HG03060 (cell line): ENCODE results near the gene RTKN2.
"Not testable (repeated sequence)": the region's sequence is repeated elsewhere in the genome, so short reads cannot be mapped to it uniquely, and the experiment has no call there.

Source experiments
- ATAC-seq: cut with Tn5 transposase; IDR thresholded peaks from one replicate; pipeline ENCODE4 v1.9.1; 2021; ENCODE audit warnings: low read depth, moderate number of reproducible peaks; ENCODE audit not compliant: unreplicated experiment

RTKN2 gene, protein sequence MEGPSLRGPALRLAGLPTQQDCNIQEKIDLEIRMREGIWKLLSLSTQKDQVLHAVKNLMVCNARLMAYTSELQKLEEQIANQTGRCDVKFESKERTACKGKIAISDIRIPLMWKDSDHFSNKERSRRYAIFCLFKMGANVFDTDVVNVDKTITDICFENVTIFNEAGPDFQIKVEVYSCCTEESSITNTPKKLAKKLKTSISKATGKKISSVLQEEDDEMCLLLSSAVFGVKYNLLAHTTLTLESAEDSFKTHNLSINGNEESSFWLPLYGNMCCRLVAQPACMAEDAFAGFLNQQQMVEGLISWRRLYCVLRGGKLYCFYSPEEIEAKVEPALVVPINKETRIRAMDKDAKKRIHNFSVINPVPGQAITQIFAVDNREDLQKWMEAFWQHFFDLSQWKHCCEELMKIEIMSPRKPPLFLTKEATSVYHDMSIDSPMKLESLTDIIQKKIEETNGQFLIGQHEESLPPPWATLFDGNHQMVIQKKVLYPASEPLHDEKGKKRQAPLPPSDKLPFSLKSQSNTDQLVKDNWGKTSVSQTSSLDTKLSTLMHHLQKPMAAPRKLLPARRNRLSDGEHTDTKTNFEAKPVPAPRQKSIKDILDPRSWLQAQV

DNA sequence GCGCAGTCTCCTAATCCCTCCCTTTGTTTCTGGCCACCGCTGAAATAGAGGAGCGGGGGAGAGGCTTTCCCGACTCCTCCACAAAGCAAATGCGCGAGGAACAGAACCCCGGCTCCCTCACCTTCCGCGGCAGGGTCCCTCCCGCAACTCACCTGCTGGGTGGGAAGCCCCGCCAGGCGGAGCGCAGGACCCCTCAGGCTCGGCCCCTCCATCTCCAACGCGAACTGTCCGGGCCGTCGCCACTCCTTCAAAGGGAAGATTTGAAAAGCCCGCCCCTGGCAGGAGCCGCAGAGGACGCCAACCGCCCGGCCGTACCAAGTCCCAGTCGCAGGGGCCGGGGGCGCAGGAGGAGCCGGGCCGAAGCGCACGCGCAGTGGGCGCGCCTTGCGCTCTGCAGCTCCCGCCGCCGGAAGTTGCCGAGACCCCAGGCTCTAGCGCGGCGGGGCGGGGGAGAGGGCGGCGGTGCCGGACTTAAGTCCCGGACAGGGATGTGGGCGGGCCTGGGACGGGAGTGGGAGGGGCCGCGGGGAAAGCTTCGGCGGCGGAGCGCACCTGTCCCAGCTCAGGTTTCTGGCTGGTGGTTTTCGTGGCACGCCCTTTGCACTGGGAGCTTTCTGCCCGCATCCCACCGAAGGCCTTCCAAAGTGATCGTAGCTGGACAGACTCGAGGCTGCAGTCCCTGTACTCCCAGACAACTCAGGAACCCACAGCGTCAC is at the start of gene RTKN2:
RTKN2 (minus strand) TSS at position 446 of the 716 bp plus-strand sequence; CDS start at position 212, 234 bp downstream.
- no peak for ATAC-seq

DNA sequence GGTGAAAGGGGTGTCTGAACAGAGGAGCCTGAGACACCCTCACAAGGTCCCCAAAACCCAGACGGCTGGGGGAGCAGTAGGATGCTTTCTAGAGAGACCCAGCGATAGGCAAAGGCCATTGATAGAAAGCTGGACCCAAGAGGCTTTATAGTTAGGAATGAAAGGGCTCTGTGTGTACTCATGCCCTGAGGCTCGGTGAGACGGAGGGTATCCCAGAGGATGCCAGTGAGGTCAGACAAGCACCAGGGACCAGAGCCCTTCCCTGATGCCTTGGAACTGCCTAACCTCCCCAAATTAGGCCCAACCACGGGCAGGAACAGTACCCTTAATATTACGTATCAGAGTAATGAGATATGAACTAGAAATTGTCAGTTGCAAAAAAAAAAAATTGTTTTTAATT is 48.6 kb upstream of the RTKN2 start:
- ATAC-seq = no peak

DNA sequence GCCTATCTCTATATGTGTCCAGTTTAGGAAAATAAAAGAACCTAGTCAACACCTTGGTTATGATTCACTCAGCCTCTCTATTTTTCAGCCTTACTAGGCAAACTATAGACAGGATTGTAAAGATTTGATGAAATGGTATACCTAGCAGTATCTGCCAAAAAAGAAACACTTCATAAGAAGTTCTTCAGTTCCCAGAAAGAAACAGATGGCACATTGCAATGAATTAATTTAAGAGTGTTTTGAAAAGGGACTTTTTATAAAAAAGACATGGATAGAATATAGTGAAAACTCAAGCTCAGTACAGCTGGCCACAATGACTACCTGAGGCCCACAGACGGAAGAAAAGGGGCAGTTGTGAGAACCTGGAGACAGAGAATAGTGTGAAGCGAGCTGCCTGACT is 40.6 kb upstream of the RTKN2 start:
- no peak for ATAC-seq

DNA sequence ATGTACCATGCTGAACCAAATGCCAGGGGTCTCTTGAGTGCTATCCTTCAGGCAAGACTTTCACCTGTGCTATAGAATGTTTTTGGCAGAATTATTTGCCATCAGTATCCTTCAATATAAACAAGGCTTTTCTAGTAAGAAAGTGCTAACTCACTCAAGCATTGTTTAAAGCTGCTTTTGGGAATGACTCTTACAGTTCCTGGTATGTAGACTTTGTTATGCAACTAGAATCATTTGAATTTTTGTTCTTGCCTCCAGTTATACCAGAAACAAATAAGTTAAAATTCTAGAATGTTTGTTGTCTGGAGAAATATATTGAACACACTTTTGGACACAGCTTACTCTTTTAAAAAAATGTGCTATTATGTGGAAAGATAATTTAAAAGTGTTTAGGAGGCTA is 39.5 kb upstream of the RTKN2 start:
- ATAC-seq = no peak

DNA sequence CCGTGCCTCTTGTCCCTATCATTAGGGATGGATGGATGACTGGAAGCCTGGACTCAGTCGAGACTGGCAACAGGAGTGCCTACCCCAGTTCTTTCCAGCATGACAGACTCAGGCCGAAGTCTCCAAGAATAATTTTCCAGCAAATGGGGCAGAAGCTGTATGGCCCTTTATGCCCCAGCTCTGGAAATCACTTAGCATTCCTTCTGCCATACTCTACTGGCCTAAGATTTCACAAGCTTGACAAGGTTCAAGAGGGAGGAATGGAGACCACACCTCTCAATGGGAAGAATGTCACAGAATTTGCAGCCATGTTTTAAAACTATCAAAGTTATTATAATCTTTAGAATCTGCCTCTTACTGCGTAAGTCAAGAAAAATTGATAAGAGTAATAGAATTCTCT is 39.0 kb upstream of the RTKN2 start:
- no peak for ATAC-seq

DNA sequence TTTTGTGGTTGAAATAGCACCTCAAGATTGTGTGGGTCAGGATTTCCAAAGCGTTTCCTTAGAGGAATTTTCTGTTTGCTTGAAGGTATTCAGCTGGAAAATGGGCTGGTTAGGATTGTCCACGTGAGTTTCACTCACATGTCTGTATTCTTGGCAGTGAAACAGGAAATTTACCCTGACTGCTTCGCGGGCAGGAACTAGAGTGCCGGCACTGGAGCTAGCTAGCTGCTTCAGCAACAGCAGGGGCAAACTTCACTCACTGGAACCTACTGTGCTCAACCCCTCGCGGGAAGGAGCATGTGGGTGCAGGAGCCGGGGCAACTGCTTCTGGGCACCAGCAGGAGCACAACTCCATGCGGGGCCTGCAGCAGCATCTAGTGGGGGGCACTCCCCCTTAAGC is 38.0 kb upstream of the RTKN2 start:
- ATAC-seq = no peak

DNA sequence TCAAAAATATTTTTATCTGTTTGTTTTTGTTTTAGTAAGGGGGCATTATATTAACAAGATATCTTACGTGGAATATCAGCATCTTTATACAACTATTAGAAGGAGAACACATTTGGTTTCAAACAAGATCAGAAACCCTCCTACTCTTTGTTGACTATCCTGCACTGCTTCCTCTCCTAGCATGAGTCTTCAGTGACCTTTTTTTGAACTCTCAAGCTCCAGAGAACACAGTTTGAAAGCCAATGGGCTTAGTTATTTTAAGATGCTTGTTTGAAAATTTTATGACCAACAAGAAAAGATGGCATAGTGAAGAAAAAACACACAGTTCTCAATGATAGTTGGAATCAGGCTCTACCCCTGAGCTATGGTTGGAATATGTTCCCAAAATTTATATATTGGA is 37.2 kb upstream of the RTKN2 start:
- no peak for ATAC-seq

DNA sequence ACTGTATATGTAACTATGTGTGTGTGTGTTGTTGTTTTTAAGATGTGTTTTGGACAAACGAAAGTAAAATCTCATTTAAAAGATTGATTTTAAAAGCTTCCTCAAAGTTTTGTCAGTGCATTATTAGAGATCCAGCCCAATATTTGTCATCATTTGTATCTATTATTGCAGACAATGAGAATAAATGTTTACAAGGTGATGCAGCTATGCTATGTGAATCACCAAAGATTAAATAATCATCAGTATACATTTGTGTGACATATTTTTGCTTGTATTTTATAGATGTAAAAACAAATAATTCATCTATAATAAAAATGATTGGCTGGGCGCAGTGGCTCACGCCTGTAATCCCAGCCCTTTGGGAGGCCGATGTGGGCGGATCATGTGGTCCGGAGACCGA is 35.3 kb upstream of the RTKN2 start:
- ATAC-seq = no peak

DNA sequence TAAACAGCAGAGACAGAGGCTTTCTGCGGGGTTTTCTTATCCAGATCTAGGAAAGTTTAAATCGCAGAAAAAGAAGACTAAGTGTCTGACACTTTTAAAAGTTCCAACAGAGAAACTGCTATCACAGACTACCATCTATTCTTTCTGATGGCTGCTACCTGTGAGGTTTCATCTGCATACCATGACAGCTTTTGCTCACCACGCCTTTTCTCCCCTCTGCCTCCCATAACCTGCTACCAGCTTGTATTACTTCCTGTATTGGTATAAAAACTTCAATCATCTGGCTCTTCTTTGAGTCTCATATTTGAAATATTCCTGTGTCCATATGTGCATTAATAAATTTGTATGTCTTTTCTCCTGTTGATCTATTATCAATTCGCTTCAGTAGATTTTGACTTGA is 34.1 kb upstream of the RTKN2 start:
- no peak for ATAC-seq

DNA sequence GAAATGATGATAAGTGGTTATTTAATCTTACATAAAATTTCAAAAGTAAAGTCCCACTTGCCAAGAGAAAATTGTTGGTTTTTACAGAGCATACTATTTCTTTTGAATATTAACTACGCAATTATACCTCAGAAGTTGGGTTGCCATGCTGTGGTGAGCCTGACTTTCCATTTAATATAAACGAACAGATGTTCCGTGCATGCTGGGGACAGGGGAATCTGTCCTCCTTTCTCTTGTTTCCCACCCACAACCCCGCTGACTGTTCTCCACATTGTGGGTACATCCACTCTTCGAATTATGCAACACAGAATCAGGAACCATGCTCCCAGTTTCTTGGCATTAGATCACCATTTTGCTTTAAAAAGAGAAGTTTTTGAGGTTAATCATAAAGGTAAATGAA is 29.2 kb upstream of the RTKN2 start:
- no peak for ATAC-seq

DNA sequence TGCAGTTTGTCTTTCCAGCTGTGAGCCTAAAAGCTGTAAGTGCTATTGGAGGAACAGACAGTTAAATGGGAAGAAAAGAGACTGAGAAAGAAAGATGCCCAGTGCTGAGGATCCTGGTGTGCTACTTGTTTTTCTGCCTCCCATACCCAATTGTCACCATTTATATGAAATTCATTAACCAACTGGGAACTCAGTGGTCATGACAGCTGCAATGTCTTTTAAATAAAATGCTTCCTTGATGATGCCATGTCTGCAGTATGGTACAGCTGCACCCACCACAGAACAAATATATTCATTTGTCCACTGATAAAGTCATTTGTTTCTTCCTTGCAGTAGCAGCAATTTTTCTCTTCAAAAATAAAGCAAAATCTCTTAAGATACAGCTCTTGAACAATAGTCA is 15.6 kb upstream of the RTKN2 start:
- no peak for ATAC-seq

DNA sequence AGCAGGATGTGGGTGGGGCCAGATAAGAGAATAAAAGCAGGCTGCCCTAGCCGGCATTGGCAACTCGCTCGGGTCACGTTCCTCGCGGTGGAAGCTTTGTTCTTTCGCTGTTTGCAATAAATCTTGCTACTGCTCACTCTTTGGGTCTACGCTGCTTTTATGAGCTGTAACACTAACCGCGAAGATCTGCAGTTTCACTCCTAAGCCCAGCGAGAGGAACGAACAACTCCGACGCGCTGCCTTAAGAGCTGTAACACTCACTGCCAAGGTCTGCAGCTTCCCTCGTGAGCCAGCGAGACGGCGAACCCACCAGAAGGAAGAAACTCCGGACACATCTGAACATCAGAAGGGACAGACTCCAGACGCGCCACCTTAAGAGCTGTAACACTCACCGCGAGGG is 12.7 kb upstream of the RTKN2 start:
- ATAC-seq = not testable (repeated sequence)

DNA sequence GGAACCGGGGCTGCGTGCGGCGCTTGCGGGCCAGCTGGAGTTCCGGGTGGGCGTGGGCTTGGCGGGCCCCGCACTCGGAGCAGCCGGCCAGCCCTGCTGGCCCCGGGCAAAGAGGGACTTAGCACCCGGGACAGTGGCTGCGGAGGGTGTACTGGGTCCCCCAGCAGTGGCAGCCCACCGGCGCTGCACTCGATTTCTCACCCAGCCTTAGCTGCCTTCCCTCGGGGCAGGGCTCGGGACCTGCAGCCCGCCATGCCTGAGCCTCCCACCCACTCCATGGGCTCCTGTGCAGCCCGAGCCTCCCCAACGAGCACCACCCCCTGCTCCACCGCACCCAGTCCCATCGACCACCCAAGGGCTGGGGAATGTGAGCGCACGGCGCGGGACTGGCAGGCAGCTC is 11.7 kb upstream of the RTKN2 start:
- not testable (repeated sequence) for ATAC-seq

DNA sequence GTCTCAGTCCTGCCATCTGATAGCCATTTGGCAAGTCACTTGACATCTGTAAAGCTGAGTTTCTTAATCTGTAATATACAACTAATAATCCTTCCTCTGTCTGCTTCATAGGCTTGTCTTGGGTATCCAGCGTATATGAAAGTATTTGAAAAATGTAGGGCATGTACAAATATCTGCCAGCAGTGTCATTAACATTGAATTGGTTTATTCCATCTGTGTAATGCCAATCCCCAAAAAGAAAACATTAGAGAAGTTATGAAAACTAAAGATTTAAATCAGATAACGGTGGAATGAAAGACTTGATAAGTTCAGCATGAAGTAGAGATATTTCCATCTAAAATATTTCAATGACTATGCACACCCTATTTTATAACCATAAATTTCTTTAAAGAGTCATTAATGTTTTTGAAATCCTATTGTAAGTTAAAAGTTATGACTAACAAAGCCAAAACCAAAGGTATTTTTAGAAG is 9.8 kb upstream of the RTKN2 start:
- no peak for ATAC-seq

DNA sequence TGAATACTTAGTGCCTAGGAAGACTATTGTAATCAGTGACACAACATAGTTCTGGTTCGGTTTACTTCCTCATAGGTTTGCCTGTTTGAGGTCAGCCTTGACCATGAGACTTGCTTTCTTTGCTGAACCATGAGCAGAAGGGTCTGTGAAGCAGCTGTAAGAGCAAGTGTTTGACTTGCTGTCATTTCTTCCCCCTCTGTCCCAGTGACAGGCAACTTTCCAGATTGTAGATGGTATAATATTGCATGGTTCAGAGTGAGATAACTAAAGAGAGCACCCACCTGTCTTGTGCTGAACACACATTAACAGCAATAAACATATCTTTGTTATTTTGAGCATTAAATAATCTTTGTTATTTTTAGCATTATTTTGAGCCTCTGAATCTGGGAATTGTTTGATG is 9.3 kb upstream of the RTKN2 start:
- no peak for ATAC-seq

DNA sequence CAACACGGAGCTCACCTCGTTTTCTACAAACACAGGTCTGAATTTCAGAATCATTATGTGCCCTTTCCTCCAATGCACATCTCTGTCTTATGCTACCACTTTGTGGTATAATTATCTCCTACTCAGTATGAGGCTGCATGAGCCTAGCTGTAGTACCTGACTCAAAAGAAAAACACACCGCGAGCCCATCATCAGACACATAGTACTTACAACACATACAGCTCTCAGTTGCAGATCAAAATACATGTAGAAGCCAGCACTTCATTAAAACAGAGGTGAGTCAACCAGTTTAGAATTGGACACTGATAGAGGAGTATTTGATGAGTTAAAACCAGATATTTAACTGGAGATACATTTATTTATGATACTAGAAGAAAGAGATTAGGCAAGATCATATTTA is 1.4 kb upstream of the RTKN2 start:
- ATAC-seq = no peak

DNA sequence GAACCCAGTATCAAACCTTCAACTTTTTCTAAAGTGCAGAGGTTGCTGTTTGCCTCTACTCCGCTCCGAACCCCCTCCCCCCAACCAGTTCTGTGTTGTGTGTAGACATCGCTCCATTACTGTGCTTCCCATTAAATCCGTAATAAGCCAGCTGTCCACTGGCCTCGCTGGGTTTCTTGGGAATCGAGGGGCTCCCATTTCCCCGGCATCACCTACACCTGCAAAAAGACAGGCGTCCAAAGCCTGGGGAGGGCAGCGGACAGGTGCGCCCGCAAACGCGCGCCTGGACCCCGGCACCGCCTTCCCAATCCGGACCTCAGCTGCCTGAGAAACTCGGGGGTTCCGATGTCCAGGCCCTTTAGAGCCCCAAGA is 631 bp downstream of the RTKN2 start:
- ATAC-seq = no peak

DNA sequence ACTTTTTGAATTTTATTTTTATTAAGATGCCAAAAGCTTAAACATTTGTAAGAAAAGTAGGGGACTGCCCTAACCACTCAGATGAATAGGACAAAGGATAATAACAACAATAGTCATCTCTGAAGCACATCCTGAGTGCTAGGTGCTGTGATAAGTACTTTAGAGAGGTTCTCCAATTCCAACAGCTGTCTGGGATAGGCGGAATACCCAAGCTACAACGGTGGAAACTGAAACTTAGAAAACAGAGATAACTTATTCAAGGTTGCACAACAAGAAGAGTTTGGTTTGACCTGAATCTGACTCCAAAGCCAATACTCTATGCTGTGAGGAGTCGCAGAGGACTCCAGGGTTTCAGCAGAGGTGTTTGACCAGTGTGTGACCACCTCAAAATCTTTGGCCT is 2.0 kb downstream of the RTKN2 start:
- no peak for ATAC-seq

DNA sequence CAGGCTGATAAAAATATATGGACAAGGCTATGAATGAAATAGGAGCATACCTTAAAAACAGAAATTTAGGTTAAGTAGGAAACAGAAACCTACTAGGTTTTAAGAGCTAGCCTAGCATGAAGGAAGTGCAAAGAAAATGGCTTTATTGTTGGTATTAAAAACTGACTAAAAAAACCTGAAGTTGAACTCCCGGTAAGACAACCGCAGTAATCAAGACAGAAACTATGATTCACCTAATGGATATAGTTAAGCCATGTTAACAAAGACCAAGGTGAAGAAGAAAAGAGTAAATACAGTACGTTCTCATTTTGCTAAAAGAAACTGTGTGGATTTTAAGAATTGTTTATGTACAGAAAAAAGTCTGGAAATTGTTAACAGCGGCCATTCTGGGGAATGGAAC is 2.5 kb downstream of the RTKN2 start:
- ATAC-seq = no peak

DNA sequence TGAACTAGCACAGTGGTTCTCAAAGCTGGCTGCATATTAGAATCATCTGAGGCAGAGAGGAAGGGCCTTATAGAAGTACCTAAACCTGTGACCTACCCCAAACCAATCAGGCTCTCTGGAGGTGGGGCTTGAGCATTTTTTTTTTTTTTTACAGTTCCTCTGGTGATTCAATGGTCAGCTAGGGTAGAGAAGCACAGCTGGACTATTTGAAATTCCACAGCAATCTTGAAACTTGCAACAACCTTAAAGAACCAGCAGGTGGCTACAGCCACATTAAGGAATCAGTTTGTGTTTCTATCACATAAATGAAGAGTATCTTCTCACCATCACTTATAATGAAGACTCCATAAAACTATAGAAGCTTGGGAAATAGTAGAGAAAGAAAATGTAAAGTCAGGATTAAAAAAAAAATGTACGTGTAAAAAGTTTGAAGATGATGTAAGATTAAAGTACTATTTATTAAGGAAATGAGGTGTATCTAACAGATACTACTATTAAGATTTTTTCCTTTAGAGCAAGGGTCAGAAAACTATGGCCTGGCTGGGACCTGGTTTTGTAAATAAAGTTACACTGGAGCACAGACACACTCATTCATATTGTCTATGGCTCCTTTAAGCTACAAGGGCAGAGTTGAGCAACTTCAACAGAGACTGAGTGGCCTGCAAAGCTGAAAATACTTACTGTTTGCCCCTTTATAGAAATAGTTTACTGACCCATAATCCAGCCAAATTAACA is 3.8 kb downstream of the RTKN2 start:
- peak; percentile 61 for ATAC-seq

DNA sequence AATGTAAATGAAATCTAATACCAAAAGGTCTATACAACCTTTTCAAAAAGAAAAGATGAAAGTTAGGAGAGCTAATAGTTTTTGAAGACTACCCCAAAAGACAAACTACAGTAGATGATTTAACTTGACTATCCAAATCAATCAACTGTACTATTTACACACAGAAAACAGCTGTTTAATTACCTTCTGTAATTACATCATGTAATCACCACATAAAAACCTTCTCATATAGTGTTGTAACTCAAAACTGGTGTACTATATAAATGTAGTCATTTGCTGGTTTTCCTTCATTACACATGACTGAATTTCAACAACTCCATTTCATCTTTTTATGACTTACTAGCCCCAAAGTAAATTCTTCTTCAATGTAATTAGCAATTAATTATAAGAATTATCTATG is 4.5 kb downstream of the RTKN2 start:
- ATAC-seq = no peak
